Vagina (tissue), 2 donors: ENCODE data around the gene KPTN. TPM values are rescaled to one million over a fixed set of nuclear protein-coding genes. Genes with fewer than 3 reads are reported as not detected.

Experiments
- DNase-seq, 2 donors: peaks; one replicate each; pipeline ENCODE4 v3.0.0-alpha.2; 2017; ENCODE audit errors: extremely low spot score in 2 of 2
- H3K27ac ChIP-seq: fragments of 200-600 bp; sonication (generic); one replicate; pipeline ENCODE4 v1.5.1; 2019
- H3K27me3 ChIP-seq: fragments of 200-600 bp; sonication (generic); one replicate; pipeline ENCODE4 v1.5.1; 2019
- H3K36me3 ChIP-seq, 2 donors: fragments of 200-600 bp; sonication (generic); one replicate each; pipeline ENCODE4 v1.5.1; 2017 to 2019
- H3K4me1 ChIP-seq: fragments of 200-600 bp; sonication (generic); one replicate; pipeline ENCODE4 v1.5.1; 2019
- H3K4me3 ChIP-seq, 2 donors: fragments of 200-600 bp; sonication (generic); 1 replicate in 1 of 2; 2 replicates in 1 of 2; pipeline ENCODE4 v1.5.1; 2016 to 2019
- H3K9me3 ChIP-seq: fragments of 200-600 bp; sonication (generic); one replicate; pipeline ENCODE4 v1.5.1; 2019
- POLR2A ChIP-seq, 2 donors: fragments of 450-650 bp; IDR thresholded peaks; one replicate each; pipeline ENCODE4 v1.6.1; 2017; ENCODE audit warnings: antibody characterized with exemption in 2 of 2, mild to moderate bottlenecking in 2 of 2, moderate library complexity in 2 of 2
- POLR2AphosphoS5 ChIP-seq, 2 donors: sonication (generic); formaldehyde crosslinking; IDR thresholded peaks; one replicate each; pipeline ENCODE4 v1.9.0; 2017; ENCODE audit warnings: antibody characterized with exemption in 2 of 2, mild to moderate bottlenecking in 2 of 2, low read depth in 1 of 2; ENCODE audit not compliant: insufficient read depth in 1 of 2
- intact Hi-C: fragments of 100-400 bp; cut with DNase I; formaldehyde crosslinking; loops from one replicate; pipeline ENCODE4 v1.15.1; 2023
- total RNA-seq: library from RNA; depleted of rRNA; stranded (reverse); fragments of >200 nt; gene quantifications from one replicate; pipeline ENCODE4 v1.2.3, GENCODE V29; 2016
- TF ChIP-seq, protein P1 (sequence below), 3 experiments: fragments of 450-650 bp in 2 of 3; fragments of 200-600 bp in 1 of 3; sonication (generic) in 1 of 3; IDR thresholded peaks; one replicate each; pipeline ENCODE4 v1.5.1; 2017 to 2019; ENCODE audit warnings: antibody characterized with exemption in 3 of 3, mild to moderate bottlenecking in 2 of 3, moderate library complexity in 2 of 3

Gene KPTN
- total RNA-seq, 1 donor from 2014 or later: 9.6 TPM

DNA sequence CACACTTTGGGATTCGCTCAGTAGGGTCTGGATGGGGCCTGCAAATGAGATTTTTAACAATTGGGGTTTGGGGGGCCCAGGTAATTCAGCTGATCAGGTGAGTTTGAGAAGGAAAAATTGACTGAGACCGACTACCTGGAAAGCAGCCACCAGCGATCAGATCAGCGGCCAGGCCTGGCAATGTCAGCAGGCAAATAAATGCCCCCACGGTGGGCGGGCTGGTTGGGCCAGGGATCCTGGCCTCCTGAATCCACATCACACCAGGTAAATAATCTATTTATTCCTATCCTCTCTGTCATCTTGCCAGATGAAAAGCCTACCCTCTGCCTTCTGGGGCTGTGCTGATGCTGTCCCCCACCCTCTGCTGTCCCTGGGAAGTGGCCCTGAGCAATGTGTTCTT lies 21.5 kb upstream of the KPTN start:
- Histone ChIP-seq H3K27ac (no peak overlapping the region), H3K4me3 (no peak overlapping the region), H3K36me3 (peaks cover 0 to 33% of the 10 kb centered on the region in 2 donors), H3K27me3 (no peaks in the 10 kb centered on the region), H3K9me3 (no peaks in the 10 kb centered on the region), H3K4me1 (peaks cover 50% of the 10 kb centered on the region)
- no peak for DNase-seq
- TF ChIP-seq, protein P1, sequence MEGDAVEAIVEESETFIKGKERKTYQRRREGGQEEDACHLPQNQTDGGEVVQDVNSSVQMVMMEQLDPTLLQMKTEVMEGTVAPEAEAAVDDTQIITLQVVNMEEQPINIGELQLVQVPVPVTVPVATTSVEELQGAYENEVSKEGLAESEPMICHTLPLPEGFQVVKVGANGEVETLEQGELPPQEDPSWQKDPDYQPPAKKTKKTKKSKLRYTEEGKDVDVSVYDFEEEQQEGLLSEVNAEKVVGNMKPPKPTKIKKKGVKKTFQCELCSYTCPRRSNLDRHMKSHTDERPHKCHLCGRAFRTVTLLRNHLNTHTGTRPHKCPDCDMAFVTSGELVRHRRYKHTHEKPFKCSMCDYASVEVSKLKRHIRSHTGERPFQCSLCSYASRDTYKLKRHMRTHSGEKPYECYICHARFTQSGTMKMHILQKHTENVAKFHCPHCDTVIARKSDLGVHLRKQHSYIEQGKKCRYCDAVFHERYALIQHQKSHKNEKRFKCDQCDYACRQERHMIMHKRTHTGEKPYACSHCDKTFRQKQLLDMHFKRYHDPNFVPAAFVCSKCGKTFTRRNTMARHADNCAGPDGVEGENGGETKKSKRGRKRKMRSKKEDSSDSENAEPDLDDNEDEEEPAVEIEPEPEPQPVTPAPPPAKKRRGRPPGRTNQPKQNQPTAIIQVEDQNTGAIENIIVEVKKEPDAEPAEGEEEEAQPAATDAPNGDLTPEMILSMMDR (IDR thresholded peaks at IDR 0.05): no peak
- TF ChIP-seq POLR2AphosphoS5 (IDR thresholded peaks at IDR 0.05; ENCODE audit: insufficient read depth in 1 of 2, low read depth in 1 of 2) (no peak), POLR2A (IDR thresholded peaks at IDR 0.05) (no peak)
- intact Hi-C loops: no loop called here

DNA sequence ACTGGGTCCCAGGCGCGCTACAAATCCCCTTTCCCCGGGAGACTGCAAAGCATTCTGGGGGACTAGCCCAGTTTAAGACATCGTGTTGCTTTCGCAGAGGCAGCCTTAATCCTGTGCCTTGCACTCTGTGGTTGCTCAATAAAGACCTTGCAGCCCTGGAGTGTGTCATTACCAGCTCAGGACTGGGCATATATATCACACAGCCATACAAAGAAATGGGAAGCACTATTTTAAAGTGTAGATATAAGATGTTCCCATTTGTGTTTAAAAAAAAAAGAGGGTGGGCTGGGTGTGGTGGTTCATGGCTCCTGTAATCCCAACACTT lies 19.8 kb upstream of the KPTN start:
- Histone ChIP-seq H3K27ac (no peak overlapping the region), H3K4me3 (no peak overlapping the region), H3K27me3 (no peaks in the 10 kb centered on the region), H3K4me1 (peaks cover 34% of the 10 kb centered on the region), H3K36me3 (peaks cover 0 to 50% of the 10 kb centered on the region in 2 donors), H3K9me3 (no peaks in the 10 kb centered on the region)
- no peak for TF ChIP-seq POLR2A (IDR thresholded peaks at IDR 0.05)
- TF ChIP-seq POLR2AphosphoS5 (IDR thresholded peaks at IDR 0.05; ENCODE audit: insufficient read depth in 1 of 2, low read depth in 1 of 2): no peak
- TF ChIP-seq, protein P1 (IDR thresholded peaks at IDR 0.05): no peak
- DNase-seq: no peak
- intact Hi-C loops: no loop called here

DNA sequence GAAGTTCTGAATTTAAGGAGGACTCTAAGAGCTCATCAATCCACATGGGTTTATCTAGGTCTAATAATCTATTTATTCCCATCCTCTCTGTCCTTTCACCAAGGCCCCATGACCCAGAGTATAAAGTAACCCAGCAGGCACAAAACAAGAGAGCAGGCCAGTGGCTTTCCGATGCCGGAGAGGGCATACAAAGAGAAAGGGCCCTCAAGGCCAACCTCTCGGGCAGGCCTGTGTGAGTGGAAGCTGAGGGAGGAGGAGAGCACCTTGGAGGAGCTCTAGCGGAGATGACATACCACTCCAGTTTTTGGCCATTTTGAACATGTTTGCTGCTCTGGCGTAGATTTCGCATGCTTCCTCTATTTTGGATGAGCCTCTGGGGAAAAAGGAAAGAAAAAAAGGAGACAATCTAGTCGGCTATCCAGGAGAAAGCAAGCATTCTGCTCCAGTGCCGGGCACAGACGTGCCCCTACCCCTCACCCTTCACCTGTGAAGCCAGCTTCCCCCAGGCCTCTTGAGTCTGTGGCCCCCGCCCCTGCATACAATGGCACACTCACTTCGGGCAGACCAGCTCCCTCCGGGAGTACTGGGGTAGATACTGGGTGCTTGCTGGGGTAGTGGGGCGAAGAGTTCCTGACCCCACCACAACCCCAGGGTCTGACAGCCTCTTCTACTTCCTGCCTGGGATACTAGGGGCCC lies 19.3 kb upstream of the KPTN start:
- Histone ChIP-seq H3K9me3 (no peaks in the 10 kb centered on the region), H3K36me3 (peaks cover 0 to 55% of the 10 kb centered on the region in 2 donors), H3K27me3 (no peaks in the 10 kb centered on the region), H3K27ac (no peak overlapping the region), H3K4me1 (peaks cover 34% of the 10 kb centered on the region), H3K4me3 (no peak overlapping the region)
- TF ChIP-seq, protein P1 (IDR thresholded peaks at IDR 0.05): no peak
- TF ChIP-seq POLR2A (IDR thresholded peaks at IDR 0.05) (no peak), POLR2AphosphoS5 (IDR thresholded peaks at IDR 0.05; ENCODE audit: insufficient read depth in 1 of 2, low read depth in 1 of 2) (no peak)
- DNase-seq: no peak
- intact Hi-C loops: no loop called here

DNA sequence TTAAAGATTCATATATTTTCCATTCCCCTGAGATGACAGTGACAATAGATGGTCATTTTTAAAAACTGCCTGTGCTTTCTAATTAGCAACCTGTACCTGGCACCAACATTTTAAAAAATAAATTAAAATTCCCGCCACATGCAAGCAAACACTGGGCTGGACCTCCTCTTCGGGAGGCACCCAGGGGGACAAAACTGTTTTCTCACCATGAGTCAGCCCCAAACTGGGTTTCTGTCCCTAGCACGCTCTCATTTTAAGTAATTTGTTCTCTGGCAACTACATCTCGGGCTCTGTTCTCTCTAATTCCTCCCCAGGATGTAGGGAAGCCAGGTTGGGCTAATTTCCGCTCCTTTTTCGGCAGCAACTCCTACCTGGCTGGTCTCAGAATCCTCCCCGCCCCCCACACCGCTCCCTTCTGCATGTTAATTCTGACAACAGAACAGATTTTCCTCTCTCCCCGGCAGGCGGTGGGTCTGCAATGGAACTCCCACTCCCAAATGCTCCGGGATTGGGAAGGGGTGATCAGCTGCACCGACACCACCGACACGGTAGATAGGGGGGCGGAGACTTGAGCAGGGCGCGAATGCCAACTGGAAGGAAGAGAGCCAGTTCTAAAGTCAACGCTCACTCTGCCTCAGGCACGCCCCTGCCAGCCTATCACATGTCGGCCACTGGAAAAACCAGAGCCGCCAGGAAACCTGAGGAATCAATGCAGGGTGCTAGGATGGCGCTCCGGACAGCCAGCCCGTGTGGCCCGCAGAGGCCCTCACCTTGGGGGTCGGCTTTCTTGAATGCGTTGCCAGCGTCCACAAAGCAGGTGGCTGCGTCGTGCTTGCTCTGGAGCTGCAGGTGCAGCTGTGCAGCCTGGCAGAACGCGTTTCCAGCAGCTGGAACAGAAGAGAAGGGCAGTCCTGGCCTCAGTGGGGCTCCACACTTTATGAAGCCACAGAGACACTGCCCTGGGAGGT lies 16.1 kb upstream of the KPTN start:
- no peak for DNase-seq
- intact Hi-C loops: no loop called here
- Histone ChIP-seq H3K27ac (no peak overlapping the region), H3K4me1 (peaks cover 19% of the 10 kb centered on the region), H3K9me3 (no peaks in the 10 kb centered on the region), H3K36me3 (peaks cover 0 to 62% of the 10 kb centered on the region in 2 donors), H3K4me3 (no peak overlapping the region), H3K27me3 (no peaks in the 10 kb centered on the region)
- TF ChIP-seq POLR2A (IDR thresholded peaks at IDR 0.05): no peak
- TF ChIP-seq, protein P1 (IDR thresholded peaks at IDR 0.05): no peak
- no peak for TF ChIP-seq POLR2AphosphoS5 (IDR thresholded peaks at IDR 0.05; ENCODE audit: insufficient read depth in 1 of 2, low read depth in 1 of 2)
